ENCODE measurements around the gene MMP23B. TPM values are rescaled to one million over a fixed set of nuclear protein-coding genes. Genes with fewer than 3 reads are reported as not detected.

The MMP23B gene
- total RNA-seq, 1 experiment from 2014 or later = 0.34 TPM

Other genes with a start within 250 kb of the MMP23B start
- gene CCNL2, start 232.8 kb upstream of the MMP23B start, total RNA-seq (2014; rRNA removed) = 118 and 127 TPM in 2 replicates
- 126 and 134 TPM in 2 replicates for gene MRPL20, start 224.9 kb upstream of the MMP23B start, total RNA-seq (2014; rRNA removed)
- not detected in 2 replicates for gene ANKRD65, start 210.9 kb upstream of the MMP23B start, total RNA-seq (2014; rRNA removed)
- gene VWA1, start 196.5 kb upstream of the MMP23B start, total RNA-seq (2014; rRNA removed) = 1.1 TPM in 2 replicates
- not detected in 2 replicates for gene ATAD3C, start 182.5 kb upstream of the MMP23B start, total RNA-seq (2014; rRNA removed)
- 29.2 and 38.7 TPM in 2 replicates for gene ATAD3B, start 160.4 kb upstream of the MMP23B start, total RNA-seq (2014; rRNA removed)
- gene ATAD3A, start 120.0 kb upstream of the MMP23B start, total RNA-seq (2014; rRNA removed) = 65.0 and 67.9 TPM in 2 replicates
- gene TMEM240, start 91.5 kb upstream of the MMP23B start, total RNA-seq (2014; rRNA removed) = 0.63 and 0.83 TPM in 2 replicates
- gene SSU72, start 57.3 kb upstream of the MMP23B start, total RNA-seq (2014; rRNA removed) = 72.5 and 80.6 TPM in 2 replicates
- gene FNDC10, start 32.0 kb upstream of the MMP23B start, total RNA-seq (2014; rRNA removed) = 3.3 and 5.9 TPM in 2 replicates
- gene MIB2, start 16.7 kb upstream of the MMP23B start, total RNA-seq (2014; rRNA removed) = 43.6 and 63.4 TPM in 2 replicates
- gene CDK11B, start 26.8 kb downstream of the MMP23B start, total RNA-seq (2014; rRNA removed) = 14.2 and 19.6 TPM in 2 replicates
- 17.9 and 23.9 TPM in 2 replicates for gene SLC35E2B, start 60.6 kb downstream of the MMP23B start, total RNA-seq (2014; rRNA removed)
- 9.1 and 12.8 TPM in 2 replicates for gene CDK11A, start 92.2 kb downstream of the MMP23B start, total RNA-seq (2014; rRNA removed)
- gene NADK, start 146.3 kb downstream of the MMP23B start, total RNA-seq (2014; rRNA removed) = 56.4 and 61.7 TPM in 2 replicates